Femur (tissue), 1 donor: ENCODE measurements around the gene PLAC9.
"Not testable (repeated sequence)": the region's sequence is repeated elsewhere in the genome, so short reads cannot be mapped to it uniquely, and the experiment has no call there.

ENCODE experiments used
- DNase-seq: peaks from one replicate; pipeline ENCODE4 v3.0.0-alpha.2; 2017

Gene PLAC9

GRCh38 chr10:80140251-80140650, 7.7 kb downstream of the PLAC9 start:
- DNase-seq, result no peak

GRCh38 chr10:80141696-80142460, 9.3 kb downstream of the PLAC9 start:
- no peak for DNase-seq

- DNase-seq, result no peak
Observed at GRCh38 chr10:80144067-80144695, 11.7 kb downstream of the PLAC9 start.

- no peak for DNase-seq
Observed at GRCh38 chr10:80144696-80145131, 12.2 kb downstream of the PLAC9 start.

- not testable (repeated sequence) for DNase-seq
Observed at GRCh38 chr10:80145406-80146308, 13.1 kb downstream of the PLAC9 start.

GRCh38 chr10:80146918-80147317, 14.4 kb downstream of the PLAC9 start:
- DNase-seq, result no peak

- no peak for DNase-seq
Observed at GRCh38 chr10:80148166-80148805, 15.8 kb downstream of the PLAC9 start.

- DNase-seq, result no peak
Observed at GRCh38 chr10:80149123-80149522, 16.6 kb downstream of the PLAC9 start.

- DNase-seq, result no peak
Observed at GRCh38 chr10:80150172-80150571, 17.6 kb downstream of the PLAC9 start.

GRCh38 chr10:80152820-80153219, 20.3 kb downstream of the PLAC9 start:
- DNase-seq, result no peak

- no peak for DNase-seq
Observed at GRCh38 chr10:80153460-80153859, 20.9 kb downstream of the PLAC9 start.

- DNase-seq, result no peak
Observed at GRCh38 chr10:80154626-80154977, 22.1 kb downstream of the PLAC9 start.

- peak; percentile 64 for DNase-seq
Observed at GRCh38 chr10:80154978-80155695, 22.6 kb downstream of the PLAC9 start.

GRCh38 chr10:80155696-80156215, 23.2 kb downstream of the PLAC9 start:
- no peak for DNase-seq

- DNase-seq, result no peak
Observed at GRCh38 chr10:80156216-80156615, 23.7 kb downstream of the PLAC9 start.

- no peak for DNase-seq
Observed at GRCh38 chr10:80157561-80157960, 25.0 kb downstream of the PLAC9 start.

GRCh38 chr10:80158126-80158525, 25.6 kb downstream of the PLAC9 start:
- DNase-seq, result no peak

GRCh38 chr10:80158598-80159127, 26.1 kb downstream of the PLAC9 start:
- DNase-seq, result peak; percentile 91

- DNase-seq, result no peak
Observed at GRCh38 chr10:80159166-80159873, 26.8 kb downstream of the PLAC9 start.

GRCh38 chr10:80160361-80161320, 28.1 kb downstream of the PLAC9 start:
- no peak for DNase-seq
